OCI-LY3 (cell line): Measurements from ENCODE around the gene PYCR2.

Source experiments
- EZH2phosphoT487 ChIP-seq: fragments of 200-600 bp; shearing (Covaris generic); IDR thresholded peaks from 2 replicates; pipeline ENCODE4 v1.6.1; 2018; ENCODE audit warnings: antibody characterized with exemption, mixed run types, low read depth
- TF ChIP-seq, protein P1 (sequence below): fragments of 200-600, 300-600 bp; sonication (generic); IDR thresholded peaks from 2 replicates; pipeline ENCODE4 v1.5.1; 2014; ENCODE audit warnings: antibody characterized with exemption, low read length, low read depth

DNA sequence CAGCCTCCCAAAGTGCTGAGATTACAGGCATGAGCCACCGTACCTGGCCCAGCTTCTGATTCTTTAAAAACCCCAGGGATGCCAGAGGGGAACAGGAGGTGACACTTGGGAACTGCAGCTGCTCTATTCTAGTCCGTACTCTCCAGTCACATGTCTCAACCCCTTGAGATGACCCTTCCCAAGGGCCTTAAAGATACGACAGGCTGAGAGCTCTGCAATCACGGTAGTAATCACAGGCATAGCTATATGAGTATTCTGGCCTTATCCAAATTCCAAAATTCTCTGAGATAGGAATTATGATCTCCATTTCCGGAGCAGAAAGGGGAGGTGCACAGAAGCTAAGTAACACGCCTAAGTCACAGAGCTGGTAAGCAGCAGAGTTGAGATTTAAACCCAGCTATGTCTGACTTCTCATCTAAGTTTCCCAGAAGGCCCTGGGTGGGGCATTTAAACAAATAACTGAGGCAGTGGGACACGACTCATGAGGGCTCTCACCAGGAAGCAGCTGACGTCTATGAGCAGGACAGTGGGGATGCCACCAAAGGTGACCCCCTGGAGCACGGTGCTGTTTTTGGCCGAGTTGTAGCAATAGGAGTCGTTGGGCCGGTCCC is 47.0 kb downstream of the PYCR2 start:
- TF ChIP-seq, protein P1, sequence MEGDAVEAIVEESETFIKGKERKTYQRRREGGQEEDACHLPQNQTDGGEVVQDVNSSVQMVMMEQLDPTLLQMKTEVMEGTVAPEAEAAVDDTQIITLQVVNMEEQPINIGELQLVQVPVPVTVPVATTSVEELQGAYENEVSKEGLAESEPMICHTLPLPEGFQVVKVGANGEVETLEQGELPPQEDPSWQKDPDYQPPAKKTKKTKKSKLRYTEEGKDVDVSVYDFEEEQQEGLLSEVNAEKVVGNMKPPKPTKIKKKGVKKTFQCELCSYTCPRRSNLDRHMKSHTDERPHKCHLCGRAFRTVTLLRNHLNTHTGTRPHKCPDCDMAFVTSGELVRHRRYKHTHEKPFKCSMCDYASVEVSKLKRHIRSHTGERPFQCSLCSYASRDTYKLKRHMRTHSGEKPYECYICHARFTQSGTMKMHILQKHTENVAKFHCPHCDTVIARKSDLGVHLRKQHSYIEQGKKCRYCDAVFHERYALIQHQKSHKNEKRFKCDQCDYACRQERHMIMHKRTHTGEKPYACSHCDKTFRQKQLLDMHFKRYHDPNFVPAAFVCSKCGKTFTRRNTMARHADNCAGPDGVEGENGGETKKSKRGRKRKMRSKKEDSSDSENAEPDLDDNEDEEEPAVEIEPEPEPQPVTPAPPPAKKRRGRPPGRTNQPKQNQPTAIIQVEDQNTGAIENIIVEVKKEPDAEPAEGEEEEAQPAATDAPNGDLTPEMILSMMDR: no peak
- no peak for TF ChIP-seq EZH2phosphoT487
